A673 (cell line): Measurements from ENCODE around the gene CHSY3. TPM values are rescaled to one million over a fixed set of nuclear protein-coding genes. Genes with fewer than 3 reads are reported as not detected.
"Not testable (repeated sequence)": the region's sequence is repeated elsewhere in the genome, so short reads cannot be mapped to it uniquely, and the experiment has no call there.

Source experiments
- BruUV-seq: library from RNA; stranded (reverse); fragments of 400-500 nt; replicated peaks from 2 replicates; lab custom pipeline; 2021; lab: Mats Ljungman, UMichigan
- CTCF ChIA-PET: fragments of 300-600 bp; sonication (Branson Sonifier 250); formaldehyde crosslinking; loops from one replicate; lab custom pipeline; 2022; ENCODE audit warnings: antibody characterized with exemption; lab: Charles Lee
- POLR2A ChIA-PET: fragments of 300-600 bp; sonication (Branson Sonifier 250); formaldehyde crosslinking; loops from one replicate; lab custom pipeline; 2022; ENCODE audit warnings: antibody characterized with exemption; ENCODE audit not compliant: low non-redundant PET; lab: Charles Lee
- DNase-seq: peaks from one replicate; pipeline ENCODE4 v3.0.0-alpha.2; 2015; ENCODE audit warnings: low spot score
- H3K27ac ChIP-seq: fragments of 200-600 bp; sonication (generic); 2 replicates; pipeline ENCODE4 v1.5.1; 2016; ENCODE audit warnings: mixed run types, low read depth, mild to moderate bottlenecking, mixed read lengths, antibody characterized with exemption, low read length; ENCODE audit not compliant: poor library complexity, severe bottlenecking
- H3K27me3 ChIP-seq: fragments of 200-600 bp; sonication (generic); replicated peaks from 2 replicates; pipeline ENCODE4 v1.6.1; 2017; ENCODE audit warnings: mixed run types, low read depth, mild to moderate bottlenecking, mixed read lengths, antibody characterized with exemption, low read length; ENCODE audit not compliant: insufficient read depth, poor library complexity
- H3K36me3 ChIP-seq: fragments of 200-600 bp; sonication (generic); 2 replicates; pipeline ENCODE4 v1.6.1; 2016; ENCODE audit warnings: mixed run types, mild to moderate bottlenecking, mixed read lengths, antibody characterized with exemption, low read length; ENCODE audit not compliant: insufficient read depth, poor library complexity, severe bottlenecking
- H3K4me1 ChIP-seq: fragments of 200-600 bp; sonication (generic); 2 replicates; pipeline ENCODE4 v1.6.1; 2017; ENCODE audit warnings: mixed run types, mild to moderate bottlenecking, mixed read lengths, antibody characterized with exemption, low read length; ENCODE audit not compliant: insufficient read depth, poor library complexity, severe bottlenecking
- H3K4me3 ChIP-seq: fragments of 200-600 bp; sonication (generic); 2 replicates; pipeline ENCODE4 v1.5.1; 2016; ENCODE audit warnings: low read depth, mixed run types, mild to moderate bottlenecking, mixed read lengths, low read length; ENCODE audit not compliant: poor library complexity, severe bottlenecking
- H3K9me3 ChIP-seq: fragments of 200-600 bp; sonication (generic); 2 replicates; pipeline ENCODE4 v1.6.1; 2016; ENCODE audit warnings: mixed run types, low read depth, mild to moderate bottlenecking, mixed read lengths, antibody characterized with exemption, low read length; ENCODE audit not compliant: poor library complexity, severe bottlenecking
- CTCF ChIP-seq: fragments of 300-800, 200-600 bp; sonication (generic); conservative IDR thresholded peaks from 2 replicates; pipeline ENCODE4 v1.5.1; 2017; ENCODE audit warnings: low read depth, mild to moderate bottlenecking, antibody characterized with exemption, low read length, moderate library complexity, mixed read lengths
- EZH2 ChIP-seq: fragments of 200-600 bp; sonication (generic); IDR thresholded peaks from 2 replicates; pipeline ENCODE4 v1.6.1; 2017; ENCODE audit warnings: borderline replicate concordance, low read depth, mild to moderate bottlenecking, mixed read lengths, antibody characterized with exemption, low read length; ENCODE audit not compliant: poor library complexity, severe bottlenecking
- intact Hi-C: fragments of 100-400 bp; cut with micrococcal nuclease; formaldehyde crosslinking; loops from one replicate; pipeline ENCODE4 v1.10.0; 2022; ENCODE audit not compliant: unreplicated experiment
- total RNA-seq: library from RNA; stranded (reverse); gene quantifications from 2 replicates; pipeline ENCODE4 v1.2.3, GENCODE V29; 2021

CHSY3 gene
- total RNA-seq, 1 experiment from 2014 or later: not detected

GRCh38 chr5:130213607-130214006 lies 309.3 kb downstream of the CHSY3 start:
- Histone ChIP-seq H3K4me1 (no peaks in the 10 kb centered on the region), H3K36me3 (no peaks in the 10 kb centered on the region), H3K9me3 (no peaks in the 10 kb centered on the region), H3K4me3 (no peak overlapping the region), H3K27me3 (no peaks in the 10 kb centered on the region), H3K27ac (no peak overlapping the region)
- POLR2A ChIA-PET: no interaction called here
- intact Hi-C loops: no loop called here
- CTCF ChIA-PET: no interaction called here
- DNase-seq: no peak
- no TSS peak for BruUV-seq
- TF ChIP-seq EZH2 (no peak), CTCF (no peak)

- Histone ChIP-seq H3K4me3 (no peak overlapping the region), H3K27me3 (no peaks in the 10 kb centered on the region), H3K4me1 (no peaks in the 10 kb centered on the region), H3K27ac (no peak overlapping the region), H3K36me3 (no peaks in the 10 kb centered on the region), H3K9me3 (no peaks in the 10 kb centered on the region)
- BruUV-seq: no TSS peak
- no peak for DNase-seq
- no peak for TF ChIP-seq CTCF
- TF ChIP-seq EZH2: no peak
- ChIA-PET CTCF (no interaction called here), POLR2A (no interaction called here)
- intact Hi-C loops: no loop called here
These were observed 312.0 kb downstream of the CHSY3 start for GRCh38 chr5:130216286-130216685.

GRCh38 chr5:130222573-130222972 lies 318.3 kb downstream of the CHSY3 start:
- no peak for DNase-seq
- BruUV-seq: no TSS peak
- H3K9me3 ChIP-seq: no peaks in the 10 kb centered on the region
- intact Hi-C loops: no loop called here
- no peaks in the 10 kb centered on the region for H3K4me1 ChIP-seq
- H3K27me3 ChIP-seq: no peaks in the 10 kb centered on the region
- no peak overlapping the region for H3K27ac ChIP-seq
- TF ChIP-seq CTCF (no peak), EZH2 (no peak)
- no peaks in the 10 kb centered on the region for H3K36me3 ChIP-seq
- H3K4me3 ChIP-seq: no peak overlapping the region
- POLR2A ChIA-PET: no interaction called here
- CTCF ChIA-PET: no interaction called here

- intact Hi-C loops, CTCF ChIA-PET, DNase-seq, H3K36me3 ChIP-seq, H3K9me3 ChIP-seq, POLR2A ChIA-PET, BruUV-seq, H3K4me1 ChIP-seq, H3K27ac ChIP-seq, H3K27me3 ChIP-seq, H3K4me3 ChIP-seq: not testable (repeated sequence)
These were observed 322.3 kb downstream of the CHSY3 start for GRCh38 chr5:130226556-130226955.
